HG03066 (cell line): ENCODE data around the gene ARF6.
"Not testable (repeated sequence)": the region's sequence is repeated elsewhere in the genome, so short reads cannot be mapped to it uniquely, and the experiment has no call there.

Experiments used
- ATAC-seq: cut with Tn5 transposase; IDR thresholded peaks from one replicate; pipeline ENCODE4 v1.9.1; 2021; ENCODE audit warnings: low read depth; ENCODE audit not compliant: unreplicated experiment

Gene ARF6

GRCh38 chr14:49875640-49876198 is 17.2 kb upstream of the ARF6 start:
- ATAC-seq: no peak

DNA sequence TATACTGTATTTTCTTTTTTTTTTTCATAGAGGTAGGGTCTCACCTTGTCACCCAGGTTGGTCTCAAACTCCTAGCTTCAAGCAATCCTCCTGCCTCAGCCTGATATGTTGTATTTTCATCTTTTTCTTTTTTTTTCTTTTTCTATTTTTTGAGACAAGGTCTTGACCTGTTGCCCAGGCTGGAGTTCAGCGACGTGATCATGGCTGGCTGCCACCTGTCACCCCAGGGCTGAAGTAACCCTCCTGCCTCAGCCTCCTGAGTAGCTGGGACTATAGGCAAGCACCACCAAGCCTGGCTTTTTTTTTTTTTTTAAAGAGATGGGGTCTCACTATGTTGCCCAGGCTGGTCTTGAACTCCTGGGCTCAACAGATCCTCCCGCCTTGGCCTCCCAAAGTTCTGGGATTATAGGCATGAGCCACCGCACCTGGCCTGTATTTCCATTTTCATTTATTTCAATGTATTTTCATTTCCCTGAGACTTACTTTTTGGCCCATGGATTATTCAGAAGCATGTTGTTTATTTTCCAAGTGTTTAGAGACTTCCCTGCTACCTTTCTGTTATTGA is 16.2 kb upstream of the ARF6 start:
- ATAC-seq: no peak

- ATAC-seq: no peak
These were observed 13.2 kb upstream of the ARF6 start for GRCh38 chr14:49879646-49880204.

DNA sequence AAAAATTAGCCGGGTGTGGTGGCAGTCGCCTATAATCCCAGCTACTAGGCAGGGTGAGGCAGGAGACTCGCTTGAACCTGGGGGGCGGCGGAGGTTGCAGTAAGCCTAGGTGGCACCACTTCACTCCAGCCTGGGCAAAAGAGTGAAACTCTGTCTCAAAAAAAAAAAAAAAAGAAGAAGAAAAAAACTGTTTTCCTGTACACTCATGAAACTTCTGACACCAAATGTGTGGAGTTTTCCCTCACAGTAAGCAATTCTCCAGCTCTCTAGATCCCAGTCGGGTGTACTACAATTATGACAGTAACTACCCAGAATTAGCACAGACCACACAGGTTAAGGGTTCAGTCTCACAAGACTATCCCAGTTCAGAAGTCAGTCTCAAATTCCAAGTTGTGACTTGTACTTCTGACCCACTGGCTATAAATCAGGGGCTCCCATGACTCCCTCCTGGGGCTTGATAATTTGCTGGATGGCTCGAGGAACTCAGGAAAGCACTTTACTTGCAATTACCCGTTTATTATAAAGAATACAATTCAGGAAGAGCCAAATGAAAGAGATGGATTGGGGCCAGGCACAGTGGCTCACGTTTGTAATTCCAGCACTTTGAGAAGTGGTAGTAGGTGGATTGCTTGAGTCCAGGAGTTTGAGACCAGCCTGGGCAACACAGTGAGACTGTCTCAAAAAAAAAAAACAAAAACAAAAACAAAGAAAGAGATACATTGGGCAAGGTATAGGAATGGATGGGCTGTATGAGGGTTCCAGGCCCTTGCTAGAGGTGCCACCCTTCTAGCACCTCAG is 12.4 kb upstream of the ARF6 start:
- no peak for ATAC-seq

DNA sequence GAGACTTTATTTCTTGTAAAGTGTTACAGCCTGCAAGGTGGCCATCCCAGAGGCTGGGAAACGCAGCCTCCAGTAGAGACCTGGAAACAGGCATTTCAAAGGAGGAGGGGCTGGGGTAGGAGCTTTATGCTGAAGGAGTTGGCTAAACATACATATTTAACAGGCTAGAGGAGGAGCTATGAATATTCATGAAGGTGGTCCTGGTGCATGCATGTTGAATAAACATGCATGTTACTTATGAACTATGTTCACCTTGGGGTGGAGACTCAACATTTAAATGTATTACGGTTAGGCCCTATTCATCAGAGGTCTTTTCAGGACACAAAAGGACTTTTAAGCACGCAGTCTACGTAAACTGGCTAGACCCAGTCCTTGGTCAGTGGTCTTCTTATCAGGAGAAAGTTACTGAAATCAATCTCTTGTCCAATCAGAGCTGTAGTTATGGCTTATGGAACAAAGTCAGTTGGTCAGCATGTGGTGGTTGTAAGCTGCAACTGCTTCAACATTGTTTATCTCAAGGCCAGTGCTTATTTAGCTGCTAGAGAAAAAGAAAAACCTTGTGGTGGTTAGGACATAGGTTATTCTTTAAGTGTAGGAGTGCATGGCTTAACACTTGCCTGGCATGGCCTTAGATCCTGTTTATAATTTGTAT is 11.4 kb upstream of the ARF6 start:
- no peak for ATAC-seq

DNA sequence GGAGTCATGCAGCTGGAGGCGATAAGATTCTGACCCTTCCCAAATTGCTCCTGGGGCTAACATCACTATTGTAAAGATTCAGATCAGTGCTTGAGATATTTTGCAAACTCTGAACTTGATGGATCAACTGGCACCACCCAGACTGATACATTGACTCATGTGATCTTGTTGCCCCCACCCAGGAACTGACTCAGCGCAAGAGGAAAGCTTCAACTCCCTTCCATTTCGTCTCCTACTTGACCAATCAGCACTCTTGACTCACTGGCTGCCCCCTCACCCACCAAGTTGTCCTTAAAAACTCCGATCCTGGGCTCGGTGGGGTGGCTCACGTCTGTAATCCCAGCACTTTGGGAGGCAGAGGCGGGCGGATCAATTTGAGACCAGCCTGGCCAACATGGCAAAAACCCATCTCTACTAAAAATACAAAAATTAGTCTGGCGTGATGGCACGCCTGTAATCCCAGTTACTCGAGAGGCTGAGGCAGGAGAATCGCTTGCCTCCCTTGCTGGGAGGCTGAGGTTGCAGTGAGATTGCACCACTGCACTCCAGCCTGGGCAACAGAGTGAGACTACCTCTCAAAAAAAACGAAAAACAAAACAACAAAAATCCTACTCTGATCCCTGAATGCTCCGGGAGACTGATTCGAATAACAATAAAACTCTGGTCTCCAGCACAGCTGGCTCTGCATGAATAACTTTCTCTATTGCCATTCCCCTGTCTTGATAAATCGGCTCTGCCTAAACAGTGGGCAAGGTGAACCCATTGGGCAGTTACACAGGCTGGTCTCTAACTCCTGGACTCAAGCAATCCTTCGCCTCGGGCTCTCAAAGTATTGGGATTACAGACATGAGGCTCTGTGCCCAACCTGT is 9.8 kb upstream of the ARF6 start:
- ATAC-seq: no peak

GRCh38 chr14:49886523-49886922 is 6.4 kb upstream of the ARF6 start:
- no peak for ATAC-seq

DNA sequence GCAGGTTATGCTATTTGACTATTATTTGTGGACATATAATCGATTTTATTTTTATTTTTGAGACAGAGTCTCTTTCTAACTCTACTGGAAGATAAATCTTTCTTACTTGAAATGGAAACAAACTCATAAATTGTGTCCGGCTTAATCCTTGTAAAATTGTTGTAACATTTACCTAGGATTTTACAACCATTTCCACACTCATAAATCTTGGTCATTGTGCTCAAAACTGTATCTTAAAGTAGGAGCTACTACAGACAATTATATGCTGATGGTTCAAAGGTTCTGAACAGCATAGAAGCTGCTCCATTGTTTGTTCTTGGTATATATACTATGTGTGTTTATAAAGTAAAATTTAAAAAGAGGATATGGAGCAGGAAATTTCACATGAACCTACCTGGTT is 4.6 kb upstream of the ARF6 start:
- ATAC-seq: no peak

DNA sequence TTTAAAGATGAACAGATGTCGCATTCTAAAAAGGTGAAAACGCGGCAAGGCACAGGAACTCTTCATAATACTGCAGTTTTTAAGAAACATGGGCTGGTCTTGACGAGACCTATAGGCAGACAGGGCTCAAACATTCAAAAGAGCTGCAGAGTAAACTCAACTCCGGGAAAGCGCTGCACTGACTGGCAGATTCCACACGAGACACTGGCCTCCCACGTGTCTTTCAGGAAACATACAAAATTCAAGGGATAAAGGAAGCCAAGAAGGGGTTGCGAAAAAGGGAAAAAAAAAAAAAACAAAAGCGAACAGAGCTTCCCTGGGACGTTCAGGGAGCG is 614 bp upstream of the ARF6 start:
- peak; percentile 29 for ATAC-seq

DNA sequence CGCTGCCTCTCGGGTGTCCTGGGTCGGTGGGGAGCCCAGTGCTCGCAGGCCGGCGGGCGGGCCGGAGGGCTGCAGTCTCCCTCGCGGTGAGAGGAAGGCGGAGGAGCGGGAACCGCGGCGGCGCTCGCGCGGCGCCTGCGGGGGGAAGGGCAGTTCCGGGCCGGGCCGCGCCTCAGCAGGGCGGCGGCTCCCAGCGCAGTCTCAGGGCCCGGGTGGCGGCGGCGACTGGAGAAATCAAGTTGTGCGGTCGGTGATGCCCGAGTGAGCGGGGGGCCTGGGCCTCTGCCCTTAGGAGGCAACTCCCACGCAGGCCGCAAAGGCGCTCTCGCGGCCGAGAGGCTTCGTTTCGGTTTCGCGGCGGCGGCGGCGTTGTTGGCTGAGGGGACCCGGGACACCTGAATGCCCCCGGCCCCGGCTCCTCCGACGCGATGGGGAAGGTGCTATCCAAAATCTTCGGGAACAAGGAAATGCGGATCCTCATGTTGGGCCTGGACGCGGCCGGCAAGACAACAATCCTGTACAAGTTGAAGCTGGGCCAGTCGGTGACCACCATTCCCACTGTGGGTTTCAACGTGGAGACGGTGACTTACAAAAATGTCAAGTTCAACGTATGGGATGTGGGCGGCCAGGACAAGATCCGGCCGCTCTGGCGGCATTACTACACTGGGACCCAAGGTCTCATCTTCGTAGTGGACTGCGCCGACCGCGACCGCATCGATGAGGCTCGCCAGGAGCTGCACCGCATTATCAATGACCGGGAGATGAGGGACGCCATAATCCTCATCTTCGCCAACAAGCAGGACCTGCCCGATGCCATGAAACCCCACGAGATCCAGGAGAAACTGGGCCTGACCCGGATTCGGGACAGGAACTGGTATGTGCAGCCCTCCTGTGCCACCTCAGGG is 679 bp downstream of the ARF6 start:
- peak; percentile 48 for ATAC-seq

GRCh38 chr14:49894214-49895107 is 1.6 kb downstream of the ARF6 start:
- ATAC-seq: not testable (repeated sequence)

GRCh38 chr14:49895480-49895879 is 2.6 kb downstream of the ARF6 start:
- no peak for ATAC-seq

GRCh38 chr14:49896272-49896671 is 3.4 kb downstream of the ARF6 start:
- ATAC-seq: not testable (repeated sequence)

GRCh38 chr14:49896966-49897365 is 4.1 kb downstream of the ARF6 start:
- ATAC-seq: no peak

- no peak for ATAC-seq
These were observed 4.5 kb downstream of the ARF6 start for GRCh38 chr14:49897414-49897813.

- no peak for ATAC-seq
These were observed 5.1 kb downstream of the ARF6 start for GRCh38 chr14:49897965-49898364.

DNA sequence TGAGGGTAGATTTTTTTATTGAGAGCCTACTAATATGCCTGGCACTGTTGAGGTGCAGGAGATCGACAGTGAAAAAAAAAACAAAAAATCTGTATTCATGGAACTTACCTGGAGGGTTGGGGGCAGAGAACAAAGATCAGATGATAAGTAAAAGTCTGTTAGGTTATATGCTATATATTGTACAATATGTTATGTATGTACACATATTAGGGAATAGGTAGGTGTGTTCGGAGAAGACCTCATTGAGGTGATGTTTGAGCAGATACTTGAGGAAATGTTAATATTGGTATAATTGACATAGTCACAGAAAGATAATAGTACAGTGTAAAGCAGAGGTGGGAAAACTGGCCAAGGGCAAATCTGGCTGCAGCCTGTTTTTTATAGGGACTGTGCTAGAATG is 5.6 kb downstream of the ARF6 start:
- ATAC-seq: no peak

GRCh38 chr14:49900973-49901372 is 8.1 kb downstream of the ARF6 start:
- ATAC-seq: no peak
